NB4 (cell line): ENCODE measurements around the gene C2orf78.
A peak's percentile ranks its signal among the peaks of the same experiment; 100 is the strongest.

Source experiments
- DNase-seq: peaks from one replicate; pipeline ENCODE4 v3.0.0; 2010; ENCODE audit warnings: low read depth
- H3K4me3 ChIP-seq: one replicate; pipeline ENCODE4 v1.5.1; 2011; ENCODE audit warnings: mild to moderate bottlenecking, low read depth, low read length, moderate library complexity
- MAX ChIP-seq: IDR thresholded peaks from 2 replicates; pipeline ENCODE4 v1.6.1; 2011; ENCODE audit warnings: low read depth, low read length
- MYC ChIP-seq: IDR thresholded peaks from 2 replicates; pipeline ENCODE4 v1.6.1; 2011; ENCODE audit warnings: low read depth, low read length
- POLR2A ChIP-seq: IDR thresholded peaks from 2 replicates; pipeline ENCODE4 v1.6.1; 2011; ENCODE audit warnings: mild to moderate bottlenecking; ENCODE audit not compliant: insufficient read length; ENCODE audit errors: extremely low read depth
- TF ChIP-seq, protein P1 (sequence below): IDR thresholded peaks from one replicate; pipeline ENCODE4 v1.5.1; 2012; ENCODE audit warnings: low read depth, low read length

Gene C2orf78

GRCh38 chr2:73823416-73823815 lies 39.4 kb downstream of the C2orf78 start:
- no peak for DNase-seq
- TF ChIP-seq, protein P1, sequence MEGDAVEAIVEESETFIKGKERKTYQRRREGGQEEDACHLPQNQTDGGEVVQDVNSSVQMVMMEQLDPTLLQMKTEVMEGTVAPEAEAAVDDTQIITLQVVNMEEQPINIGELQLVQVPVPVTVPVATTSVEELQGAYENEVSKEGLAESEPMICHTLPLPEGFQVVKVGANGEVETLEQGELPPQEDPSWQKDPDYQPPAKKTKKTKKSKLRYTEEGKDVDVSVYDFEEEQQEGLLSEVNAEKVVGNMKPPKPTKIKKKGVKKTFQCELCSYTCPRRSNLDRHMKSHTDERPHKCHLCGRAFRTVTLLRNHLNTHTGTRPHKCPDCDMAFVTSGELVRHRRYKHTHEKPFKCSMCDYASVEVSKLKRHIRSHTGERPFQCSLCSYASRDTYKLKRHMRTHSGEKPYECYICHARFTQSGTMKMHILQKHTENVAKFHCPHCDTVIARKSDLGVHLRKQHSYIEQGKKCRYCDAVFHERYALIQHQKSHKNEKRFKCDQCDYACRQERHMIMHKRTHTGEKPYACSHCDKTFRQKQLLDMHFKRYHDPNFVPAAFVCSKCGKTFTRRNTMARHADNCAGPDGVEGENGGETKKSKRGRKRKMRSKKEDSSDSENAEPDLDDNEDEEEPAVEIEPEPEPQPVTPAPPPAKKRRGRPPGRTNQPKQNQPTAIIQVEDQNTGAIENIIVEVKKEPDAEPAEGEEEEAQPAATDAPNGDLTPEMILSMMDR, result no peak
- TF ChIP-seq POLR2A (no peak), MYC (no peak), MAX (no peak)

DNA sequence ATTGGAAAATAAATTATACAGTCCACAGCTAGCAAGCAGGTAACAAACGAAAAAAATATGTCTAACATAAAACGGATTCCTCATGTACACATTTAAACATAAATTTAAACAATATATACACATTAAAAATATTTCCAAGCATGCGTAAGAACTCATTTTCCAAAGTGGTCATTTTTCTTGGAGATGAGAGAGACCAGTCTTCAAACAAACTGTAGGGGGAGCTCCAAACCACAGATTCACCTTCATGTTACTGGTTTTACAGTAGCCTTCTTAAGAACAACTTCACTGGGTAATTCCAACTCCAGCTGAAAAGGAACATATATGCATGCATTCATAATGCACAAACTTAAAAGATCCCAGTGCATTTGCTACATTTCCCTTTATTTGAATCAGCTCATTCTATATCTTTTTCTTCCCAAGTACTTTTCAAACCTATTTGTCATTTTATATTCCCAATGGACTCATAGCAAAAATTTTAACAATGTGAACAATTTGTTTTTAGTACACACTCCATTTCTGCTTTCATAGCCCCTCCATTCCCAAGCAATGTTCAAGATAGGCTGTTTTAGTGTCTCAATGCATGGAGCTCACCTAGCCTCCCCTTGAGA lies 40.0 kb downstream of the C2orf78 start:
- no peak overlapping the region for H3K4me3 ChIP-seq
- DNase-seq, result peak; percentile 89
- TF ChIP-seq, protein P1, result peak; percentile 88
- no peak for TF ChIP-seq MYC

More at GRCh38 chr2:73823416-73823815, 39.4 kb downstream of the C2orf78 start:
- no peak overlapping the region for H3K4me3 ChIP-seq

- DNase-seq, result no peak
- TF ChIP-seq MAX (no peak), POLR2A (no peak), MYC (no peak)
- TF ChIP-seq, protein P1, result no peak
- H3K4me3 ChIP-seq, result no peak overlapping the region
Observed at GRCh38 chr2:73825408-73825807, 41.4 kb downstream of the C2orf78 start.

- TF ChIP-seq MAX, result no peak
- TF ChIP-seq, protein P1, result peak; percentile 46
- no peak overlapping the region for H3K4me3 ChIP-seq
- DNase-seq, result peak; percentile 72
Observed at GRCh38 chr2:73827018-73827417, 43.0 kb downstream of the C2orf78 start.

DNA sequence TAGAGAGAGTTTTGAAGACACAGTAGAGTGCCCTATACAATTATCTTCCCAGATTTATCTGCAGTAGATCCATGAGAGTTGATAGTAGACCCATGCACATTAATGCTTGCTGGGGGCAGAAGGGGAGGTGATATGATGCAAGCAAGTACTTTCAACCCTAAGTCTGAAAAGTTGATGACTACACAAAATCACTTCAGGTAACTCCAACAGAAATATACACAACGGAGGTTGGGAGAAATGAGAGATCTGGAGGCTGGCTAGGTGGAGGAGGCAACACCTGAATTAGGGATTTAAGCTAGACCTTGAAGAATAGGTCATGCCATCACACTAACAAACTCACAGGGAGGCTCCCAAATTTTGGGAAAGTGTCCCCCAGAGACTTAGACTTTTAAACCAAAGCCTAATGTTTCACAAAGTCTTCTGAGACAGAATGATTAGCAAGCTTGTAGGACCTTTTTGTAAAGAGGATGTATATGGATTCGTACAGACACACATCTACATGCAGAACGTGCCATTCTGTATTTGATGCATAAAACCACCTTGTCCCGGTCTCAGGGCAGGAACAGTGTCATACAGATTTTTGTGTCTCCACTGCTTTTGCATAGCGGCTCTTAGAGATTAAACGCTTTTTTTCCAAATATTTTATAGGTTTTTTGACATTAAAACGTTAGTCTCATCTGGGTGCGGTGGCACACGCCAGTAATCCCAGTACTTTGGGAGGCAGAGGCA lies 43.8 kb downstream of the C2orf78 start:
- TF ChIP-seq, protein P1, result no peak
- TF ChIP-seq MYC (no peak), POLR2A (no peak), MAX (no peak)
- no peak for DNase-seq
- H3K4me3 ChIP-seq, result peak overlapping the region; percentile 92

- no peak for TF ChIP-seq MYC
- no peak for TF ChIP-seq POLR2A
- TF ChIP-seq, protein P1, result no peak
- no peak for TF ChIP-seq MAX
- DNase-seq, result no peak
- H3K4me3 ChIP-seq, result peak overlapping the region; percentile 92
Observed at GRCh38 chr2:73828389-73828817, 44.4 kb downstream of the C2orf78 start.
